ENCODE results near the gene TBCCD1. TPM values are rescaled to one million over a fixed set of nuclear protein-coding genes. Genes with fewer than 3 reads are reported as not detected.

The TBCCD1 gene
- total and polyA plus RNA-seq, 2 of the 4 experiments (the other 2 are of a cell fraction) = 7.9 to 19.7 TPM

DNA sequence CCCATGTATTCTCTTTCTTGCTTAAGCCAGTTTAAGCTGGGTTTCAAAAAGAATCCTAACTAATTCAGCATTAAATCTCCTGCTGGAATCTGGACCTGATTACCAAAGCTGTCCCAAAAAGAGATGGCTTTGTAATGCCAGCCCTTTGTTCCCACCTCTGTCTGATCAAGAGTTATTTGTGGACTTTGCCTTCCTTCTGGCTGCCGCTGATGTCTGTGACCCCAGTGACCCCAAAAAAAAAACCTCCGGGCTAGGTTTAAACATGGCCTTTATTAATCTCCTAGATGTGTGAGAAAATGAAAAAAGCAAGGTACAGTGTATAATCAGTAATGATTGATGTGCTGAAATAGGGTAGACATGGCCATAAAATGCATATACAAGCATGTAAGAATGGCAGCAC is 43.7 kb downstream of the TBCCD1 start:
- Histone ChIP-seq H4K20me1 (ENCODE audit: insufficient read depth, low read length) (no peaks in the 10 kb centered on the region), H2AK9ac (replicated peaks; ENCODE audit: low read depth, low read length, poor library complexity) (no peak overlapping the region), H3K18ac (ENCODE audit: low read depth, low read length) (no peak overlapping the region), H3K9ac (ENCODE audit: low read depth, low read length) (no peak overlapping the region), H3K9me3 (ENCODE audit: control insufficient read depth, insufficient read depth, low read length) (no peaks in the 10 kb centered on the region), H3K4me2 (ENCODE audit: low read depth, low read length) (no peak overlapping the region), H3K4ac (ENCODE audit: low read depth, low read length) (no peak overlapping the region), H2BK120ac (ENCODE audit: low read depth, low read length) (no peak overlapping the region), H2BK20ac (ENCODE audit: low read depth, low read length) (no peak overlapping the region), H4K8ac (ENCODE audit: low read depth in 2 of 2, low read length in 2 of 2) (no peak overlapping the region), H2BK15ac (ENCODE audit: low read depth, low read length) (no peak overlapping the region), H3K4me1 (ENCODE audit: control insufficient read depth, insufficient read depth, low read length) (no peaks in the 10 kb centered on the region), H3K14ac (replicated peaks; ENCODE audit: low read depth, low read length) (no peak overlapping the region), H2AFZ (replicated peaks; ENCODE audit: low read length, poor library complexity) (no peak overlapping the region), H3K27me3 (ENCODE audit: control insufficient read depth, insufficient read depth, low read length) (peaks cover 32% of the 10 kb centered on the region), H3K9me1 (ENCODE audit: insufficient read depth, low read length) (no peaks in the 10 kb centered on the region), H4K91ac (ENCODE audit: insufficient read depth, low read depth, low read length) (no peak overlapping the region), H3K23ac (ENCODE audit: low read depth, low read length) (no peak overlapping the region), H3K79me1 (ENCODE audit: low read depth in 1 of 2, low read length in 2 of 2) (no peaks in the 10 kb centered on the region), H4K5ac (ENCODE audit: low read depth, low read length) (no peak overlapping the region), H3K4me3 (ENCODE audit: insufficient read depth, low read depth, low read length) (no peak overlapping the region), H2AK5ac (ENCODE audit: low read depth, low read length) (no peak overlapping the region), H2BK5ac (ENCODE audit: low read depth, low read length, poor library complexity, severe bottlenecking) (no peak overlapping the region), H3K56ac (ENCODE audit: extremely low read depth, insufficient read depth, low read length) (no peak overlapping the region), H3K36me3 (ENCODE audit: control insufficient read depth, insufficient read depth, low read length) (no peaks in the 10 kb centered on the region), H3K27ac (ENCODE audit: insufficient read depth, low read length) (no peak overlapping the region)
- no peak for DNase-seq
- no CpG with 5 or more reads among the region's 2 CpGs for WGBS, 2 experiments (ENCODE audit: extremely low coverage in 2 of 2, insufficient read length in 1 of 2)
- dilution Hi-C loops (cut with HindIII; ENCODE audit: low sequenced_read_pairs, unreplicated experiment) = no loop called here
- ATAC-seq (ENCODE audit: low read depth) = no peak
- no TSS peak for BruUV-seq (replicated peaks)
- in situ Hi-C loops (cut with MboI; ENCODE audit: low sequenced_read_pairs) = no loop called here
- POLR2A ChIA-PET (ENCODE audit: unreplicated experiment) = no interaction called here
- TF ChIP-seq NFE2L2 (IDR thresholded peaks at IDR 0.05; ENCODE audit: low read depth, low read length) = no peak
- no peak for TF ChIP-seq RCOR1 (IDR thresholded peaks at IDR 0.05; ENCODE audit: insufficient replicate concordance, low read length)
- TF ChIP-seq MAFK (IDR thresholded peaks at IDR 0.05; ENCODE audit: low read depth, low read length) = no peak
- TF ChIP-seq RFX5 (IDR thresholded peaks at IDR 0.05; ENCODE audit: low read depth, low read length) = no peak
- TF ChIP-seq, protein P1, sequence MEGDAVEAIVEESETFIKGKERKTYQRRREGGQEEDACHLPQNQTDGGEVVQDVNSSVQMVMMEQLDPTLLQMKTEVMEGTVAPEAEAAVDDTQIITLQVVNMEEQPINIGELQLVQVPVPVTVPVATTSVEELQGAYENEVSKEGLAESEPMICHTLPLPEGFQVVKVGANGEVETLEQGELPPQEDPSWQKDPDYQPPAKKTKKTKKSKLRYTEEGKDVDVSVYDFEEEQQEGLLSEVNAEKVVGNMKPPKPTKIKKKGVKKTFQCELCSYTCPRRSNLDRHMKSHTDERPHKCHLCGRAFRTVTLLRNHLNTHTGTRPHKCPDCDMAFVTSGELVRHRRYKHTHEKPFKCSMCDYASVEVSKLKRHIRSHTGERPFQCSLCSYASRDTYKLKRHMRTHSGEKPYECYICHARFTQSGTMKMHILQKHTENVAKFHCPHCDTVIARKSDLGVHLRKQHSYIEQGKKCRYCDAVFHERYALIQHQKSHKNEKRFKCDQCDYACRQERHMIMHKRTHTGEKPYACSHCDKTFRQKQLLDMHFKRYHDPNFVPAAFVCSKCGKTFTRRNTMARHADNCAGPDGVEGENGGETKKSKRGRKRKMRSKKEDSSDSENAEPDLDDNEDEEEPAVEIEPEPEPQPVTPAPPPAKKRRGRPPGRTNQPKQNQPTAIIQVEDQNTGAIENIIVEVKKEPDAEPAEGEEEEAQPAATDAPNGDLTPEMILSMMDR (conservative IDR thresholded peaks at IDR 0.05; ENCODE audit: low read depth, low read length) = no peak
- TF ChIP-seq, protein P2, sequence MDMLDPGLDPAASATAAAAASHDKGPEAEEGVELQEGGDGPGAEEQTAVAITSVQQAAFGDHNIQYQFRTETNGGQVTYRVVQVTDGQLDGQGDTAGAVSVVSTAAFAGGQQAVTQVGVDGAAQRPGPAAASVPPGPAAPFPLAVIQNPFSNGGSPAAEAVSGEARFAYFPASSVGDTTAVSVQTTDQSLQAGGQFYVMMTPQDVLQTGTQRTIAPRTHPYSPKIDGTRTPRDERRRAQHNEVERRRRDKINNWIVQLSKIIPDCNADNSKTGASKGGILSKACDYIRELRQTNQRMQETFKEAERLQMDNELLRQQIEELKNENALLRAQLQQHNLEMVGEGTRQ (IDR thresholded peaks at IDR 0.05; ENCODE audit: low read depth, low read length) = no peak
- no peak for TF ChIP-seq SMC3 (IDR thresholded peaks at IDR 0.05; ENCODE audit: low read depth, low read length)
- TF ChIP-seq POLR2A (IDR thresholded peaks at IDR 0.05; ENCODE audit: low read depth, low read length) = no peak
- TF ChIP-seq RAD21 (IDR thresholded peaks at IDR 0.05; ENCODE audit: low read length) = no peak
- TF ChIP-seq MXI1 (IDR thresholded peaks at IDR 0.05; ENCODE audit: borderline replicate concordance, low read depth, low read length) = no peak
- CTCF ChIA-PET = interaction anchor here (0.8 kb wide), 1 partner anchor 17 kb away, joined by 3 read pairs; no protein-coding TSS in a partner anchor
- intact Hi-C loops (cut with micrococcal nuclease) = no loop called here

Data from IMR-90 (cell line).